ENCODE data around the gene KDF1. TPM values are rescaled to one million over a fixed set of nuclear protein-coding genes. Genes with fewer than 3 reads are reported as not detected.

KDF1 gene
- total and polyA plus RNA-seq, 2 of the 13 experiments (the other 11 are each of a cell fraction or from before 2014, with no cell fraction given) = 1.9 to 4.9 TPM

- TF ChIP-seq PRDM4 (CRISPR knock-in tag; IDR thresholded peaks at IDR 0.05; ENCODE audit: borderline replicate concordance) = no peak
- TF ChIP-seq CENPT (CRISPR knock-in tag; IDR thresholded peaks at IDR 0.05; ENCODE audit: low read depth) = peak; percentile 43; the same call in 1 of the 2 replicates
- peak; percentile 82 for TF ChIP-seq ARNTL (CRISPR knock-in tag; IDR thresholded peaks at IDR 0.05)
- TF ChIP-seq ZNF496 (CRISPR knock-in tag; IDR thresholded peaks at IDR 0.05; ENCODE audit: insufficient replicate concordance) = no peak
- TF ChIP-seq ZFP36L2 (CRISPR knock-in tag; IDR thresholded peaks at IDR 0.05) = no peak
- TF ChIP-seq ZFAT (CRISPR knock-in tag; conservative IDR thresholded peaks at IDR 0.05) = no peak
- no peak for TF ChIP-seq ZNF570 (CRISPR knock-in tag; IDR thresholded peaks at IDR 0.05; ENCODE audit: borderline replicate concordance)
- no peak for TF ChIP-seq CENPX (CRISPR knock-in tag; IDR thresholded peaks at IDR 0.05)
- no peak for TF ChIP-seq ZNF318 (CRISPR knock-in tag; IDR thresholded peaks at IDR 0.05)
- TF ChIP-seq ZNF781 (CRISPR knock-in tag; IDR thresholded peaks at IDR 0.05; ENCODE audit: borderline replicate concordance, not compliant biosample characterization) = no peak
- TF ChIP-seq ZBTB33 (CRISPR knock-in tag; IDR thresholded peaks at IDR 0.05) = peak; percentile 68; the same call in 1 of the 2 replicates
- TF ChIP-seq GPN1 (CRISPR knock-in tag; IDR thresholded peaks at IDR 0.05; ENCODE audit: borderline replicate concordance) = no peak
- TF ChIP-seq KAT8 (CRISPR knock-in tag; IDR thresholded peaks at IDR 0.05) = peak; percentile 65
- TF ChIP-seq TBL1XR1 (IDR thresholded peaks at IDR 0.05; ENCODE audit: borderline replicate concordance, low read length, partially characterized antibody) = peak; percentile 72
- no peak for TF ChIP-seq SETDB1 (CRISPR knock-in tag; IDR thresholded peaks at IDR 0.05; ENCODE audit: borderline replicate concordance)
- TF ChIP-seq ISX (CRISPR knock-in tag; conservative IDR thresholded peaks at IDR 0.05) = no peak
Observed at GRCh38 chr1:26993237-26994019, 33.2 kb upstream of the KDF1 start, which contains the start of gene TRNP1 (continued).
